Transverse colon (tissue), 4 donors: Measurements from ENCODE around the gene HYCC2. TPM values are rescaled to one million over a fixed set of nuclear protein-coding genes. Genes with fewer than 3 reads are reported as not detected.

Experiments used
- DNase-seq: peaks from one replicate; pipeline ENCODE4 v3.0.0-alpha.2; 2019
- H3K27ac ChIP-seq, 4 donors: fragments of 200-600 bp; sonication (generic); 2 replicates each; pipeline ENCODE4 v1.5.1; 2016 to 2018; ENCODE audit warnings: inconsistent platforms in 4 of 4
- H3K27me3 ChIP-seq: fragments of 200-600 bp; sonication (generic); 2 replicates; pipeline ENCODE4 v1.5.1; 2017; ENCODE audit warnings: inconsistent platforms
- H3K36me3 ChIP-seq, 4 donors: fragments of 200-600 bp; sonication (generic); 2 replicates each; pipeline ENCODE4 v1.5.1; 2017 to 2019; ENCODE audit warnings: inconsistent platforms in 4 of 4
- H3K4me1 ChIP-seq, 4 donors: fragments of 200-600 bp; sonication (generic); 2 replicates each; pipeline ENCODE4 v1.5.1; 2017 to 2020; ENCODE audit warnings: inconsistent platforms in 4 of 4
- H3K4me3 ChIP-seq, 4 donors: fragments of 200-600 bp; sonication (generic); 1 replicate in 1 of 4; 2 replicates in 3 of 4; pipeline versions ENCODE4 v1.5.1 to v1.6.1; 2017 to 2019; ENCODE audit warnings: inconsistent platforms in 4 of 4
- H3K9me3 ChIP-seq, 2 donors: fragments of 200-600 bp; sonication (generic); 2 replicates each; pipeline ENCODE4 v1.5.1; 2017 to 2019; ENCODE audit warnings: inconsistent platforms in 2 of 2
- EP300 ChIP-seq: sonication (generic); formaldehyde crosslinking; IDR thresholded peaks from one replicate; pipeline ENCODE4 v1.6.1; 2017; ENCODE audit warnings: antibody characterized with exemption, low read depth
- POLR2A ChIP-seq: fragments of 450-650 bp; IDR thresholded peaks from one replicate; pipeline ENCODE4 v1.6.1; 2016; ENCODE audit warnings: antibody characterized with exemption, mild to moderate bottlenecking, moderate library complexity
- POLR2AphosphoS5 ChIP-seq, 3 donors: sonication (generic); formaldehyde crosslinking; IDR thresholded peaks; one replicate each; pipeline ENCODE4 v1.6.1; 2016; ENCODE audit warnings: antibody characterized with exemption in 3 of 3
- WGBS, 2 donors: methylation state at CpG; one replicate each; pipeline ENCODE4 v1.1.5; 2018; ENCODE audit warnings: low coverage in 1 of 2; 5-methylcytosine and 5-hydroxymethylcytosine counted together
- in situ Hi-C, 4 donors: fragments of 200-750 bp; cut with MboI; loops; one replicate each; pipeline versions ENCODE4 v1.15.0 to v1.15.1; 2017; ENCODE audit warnings: low sequenced_read_pairs in 3 of 4, low pct_ligation_motif_present in 1 of 4, low pct_unique_long_range_greater_than_20kb in 1 of 4
- intact Hi-C: fragments of 100-400 bp; cut with DNase I; formaldehyde crosslinking; loops from one replicate; pipeline ENCODE4 v1.15.1; 2023; ENCODE audit warnings: low total_unique reads
- total RNA-seq, 4 donors: library from RNA; depleted of rRNA; stranded (reverse); fragments of >200 nt; gene quantifications; one replicate each; pipeline ENCODE4 v1.1.0, GENCODE V29; 2016
- TF ChIP-seq, protein P1 (sequence below), 5 experiments: fragments of 200-600 bp in 3 of 5; fragments of 450-650 bp in 2 of 5; sonication (generic) in 3 of 5; IDR thresholded peaks; 1 replicate in 2 of 5; 2 replicates in 3 of 5; pipeline ENCODE4 v1.5.1; 2016 to 2017; ENCODE audit warnings: antibody characterized with exemption in 5 of 5, inconsistent platforms in 3 of 5, mild to moderate bottlenecking in 2 of 5, moderate library complexity in 1 of 5

Gene HYCC2
- total RNA-seq, 4 donors from 2014 or later = 23.9 to 104 (median 35.8) TPM

DNA sequence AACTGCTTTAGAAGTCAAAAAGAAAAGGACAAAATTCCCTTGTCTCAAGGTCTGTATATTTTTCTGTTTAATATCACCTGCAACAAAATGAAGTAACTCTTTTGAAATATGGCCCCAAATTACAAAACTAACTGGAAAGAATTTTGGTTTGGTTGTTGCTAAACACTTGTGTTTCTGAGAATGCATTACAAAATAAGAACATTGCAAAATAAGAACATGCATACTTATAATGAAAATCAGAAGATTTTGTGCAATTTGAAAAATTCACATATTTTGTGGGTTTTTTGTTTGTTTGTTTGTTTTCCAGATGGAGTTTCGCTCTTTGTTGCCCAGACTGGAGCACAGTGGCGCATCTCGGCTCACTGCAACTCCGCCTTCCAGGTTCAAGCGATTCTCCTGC lies 22.1 kb upstream of the HYCC2 start:
- H3K4me3 ChIP-seq = no peak overlapping the region
- TF ChIP-seq POLR2AphosphoS5 (IDR thresholded peaks at IDR 0.05) (peak in 1 of 3 donors; percentile 16), POLR2A (no peak), EP300 (no peak)
- TF ChIP-seq, protein P1, sequence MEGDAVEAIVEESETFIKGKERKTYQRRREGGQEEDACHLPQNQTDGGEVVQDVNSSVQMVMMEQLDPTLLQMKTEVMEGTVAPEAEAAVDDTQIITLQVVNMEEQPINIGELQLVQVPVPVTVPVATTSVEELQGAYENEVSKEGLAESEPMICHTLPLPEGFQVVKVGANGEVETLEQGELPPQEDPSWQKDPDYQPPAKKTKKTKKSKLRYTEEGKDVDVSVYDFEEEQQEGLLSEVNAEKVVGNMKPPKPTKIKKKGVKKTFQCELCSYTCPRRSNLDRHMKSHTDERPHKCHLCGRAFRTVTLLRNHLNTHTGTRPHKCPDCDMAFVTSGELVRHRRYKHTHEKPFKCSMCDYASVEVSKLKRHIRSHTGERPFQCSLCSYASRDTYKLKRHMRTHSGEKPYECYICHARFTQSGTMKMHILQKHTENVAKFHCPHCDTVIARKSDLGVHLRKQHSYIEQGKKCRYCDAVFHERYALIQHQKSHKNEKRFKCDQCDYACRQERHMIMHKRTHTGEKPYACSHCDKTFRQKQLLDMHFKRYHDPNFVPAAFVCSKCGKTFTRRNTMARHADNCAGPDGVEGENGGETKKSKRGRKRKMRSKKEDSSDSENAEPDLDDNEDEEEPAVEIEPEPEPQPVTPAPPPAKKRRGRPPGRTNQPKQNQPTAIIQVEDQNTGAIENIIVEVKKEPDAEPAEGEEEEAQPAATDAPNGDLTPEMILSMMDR (IDR thresholded peaks at IDR 0.05) = no peak
- H3K4me1 ChIP-seq = no peaks in the 10 kb centered on the region
- no peak overlapping the region for H3K27ac ChIP-seq
- intact Hi-C loops (no loop called here), in situ Hi-C loops (no loop called here)
- peaks cover 0 to 2% (median 0%) of the 10 kb centered on the region in 4 donors for H3K36me3 ChIP-seq
- DNase-seq = no peak
- no peaks in the 10 kb centered on the region for H3K27me3 ChIP-seq
- no peaks in the 10 kb centered on the region for H3K9me3 ChIP-seq
- WGBS, 2 donors = 91 to 100% methylated on average over 4 to 5 of the region's 5 CpGs

DNA sequence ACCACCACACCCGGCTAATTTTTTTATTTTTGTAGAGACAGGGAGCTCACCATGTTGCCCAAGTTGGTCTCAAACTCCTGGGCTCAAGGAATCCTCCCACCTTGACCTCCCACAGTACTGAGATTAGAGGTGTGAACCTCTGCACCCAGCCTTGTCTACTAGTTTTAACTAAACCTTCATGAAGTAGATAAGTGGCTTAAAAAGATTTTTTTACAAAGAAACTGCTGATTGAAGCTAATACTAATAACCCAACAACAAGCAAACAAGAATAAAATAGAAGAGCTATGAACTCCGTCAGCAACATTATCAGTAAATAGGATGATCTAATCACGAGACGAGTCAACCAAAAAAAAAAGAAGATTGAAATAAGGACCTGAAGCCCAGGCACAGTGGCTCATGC lies 19.1 kb upstream of the HYCC2 start:
- TF ChIP-seq EP300 (no peak), POLR2A (no peak), POLR2AphosphoS5 (IDR thresholded peaks at IDR 0.05) (no peak)
- TF ChIP-seq, protein P1 (IDR thresholded peaks at IDR 0.05) = no peak
- no peak for DNase-seq
- no peaks in the 10 kb centered on the region for H3K4me1 ChIP-seq
- intact Hi-C loops (no loop called here), in situ Hi-C loops (no loop called here)
- H3K27ac ChIP-seq = no peak overlapping the region
- H3K9me3 ChIP-seq = no peaks in the 10 kb centered on the region
- no peaks in the 10 kb centered on the region for H3K27me3 ChIP-seq
- 79 to 86% methylated on average over 2 to 4 of the region's 4 CpGs for WGBS, 2 donors
- no peak overlapping the region for H3K4me3 ChIP-seq
- H3K36me3 ChIP-seq = peaks cover 0 to 25% (median 4%) of the 10 kb centered on the region in 4 donors

DNA sequence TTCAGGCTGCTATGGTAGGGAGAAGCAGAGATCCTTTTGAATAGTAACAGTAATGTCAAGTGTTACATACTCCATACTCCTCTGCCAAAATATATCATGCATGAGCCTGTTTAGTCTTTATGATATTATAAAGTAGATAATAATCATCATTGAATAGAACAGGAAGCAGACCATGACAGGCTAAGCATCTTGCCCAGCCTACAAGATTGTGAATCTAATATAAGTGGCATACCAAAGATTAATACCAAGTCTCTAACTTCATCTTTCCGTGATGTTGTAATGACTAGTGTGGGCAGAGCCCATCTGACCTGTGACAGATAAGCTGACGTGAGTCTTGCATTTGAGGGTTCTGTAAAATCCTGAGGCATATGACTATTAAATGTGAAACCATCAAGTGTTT lies 13.4 kb upstream of the HYCC2 start:
- Histone ChIP-seq H3K9me3 (no peaks in the 10 kb centered on the region), H3K4me1 (peaks cover 0 to 5% (median 0%) of the 10 kb centered on the region in 4 donors), H3K4me3 (no peak overlapping the region), H3K27ac (no peak overlapping the region), H3K27me3 (no peaks in the 10 kb centered on the region), H3K36me3 (peaks cover 0 to 45% (median 6%) of the 10 kb centered on the region in 4 donors)
- in situ Hi-C loops = no loop called here
- no peak for DNase-seq
- TF ChIP-seq, protein P1 (IDR thresholded peaks at IDR 0.05) = no peak
- TF ChIP-seq EP300 = no peak
- TF ChIP-seq POLR2AphosphoS5 (IDR thresholded peaks at IDR 0.05) = no peak
- no peak for TF ChIP-seq POLR2A
- intact Hi-C loops = no loop called here
- 72 to 91% methylated on average over 2 of the region's 2 CpGs for WGBS, 2 donors

DNA sequence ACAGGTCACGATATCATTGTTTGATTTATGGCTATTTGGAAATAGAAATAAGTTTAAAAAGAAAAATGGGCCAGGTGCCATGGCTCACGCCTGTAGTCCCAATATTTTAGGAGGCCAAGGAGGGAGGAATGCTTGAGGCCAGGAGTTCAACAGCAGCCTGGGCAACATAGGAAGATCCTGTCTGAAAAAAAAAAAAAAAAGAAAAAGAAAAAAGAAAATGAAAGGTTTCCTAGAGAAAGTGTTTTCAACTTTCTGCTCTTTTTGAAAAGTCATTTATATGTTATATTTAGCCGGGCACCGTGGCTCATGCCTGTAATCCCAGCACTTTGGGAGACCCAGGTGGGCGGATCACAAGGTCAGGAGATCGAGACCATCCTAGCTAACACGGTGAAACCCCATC lies 3.5 kb upstream of the HYCC2 start:
- WGBS, 2 donors = 85 to 87% methylated on average over 7 of the region's 7 CpGs

More for the DNA sequence above, 3.5 kb upstream of the HYCC2 start:
- Histone ChIP-seq H3K27me3 (no peaks in the 10 kb centered on the region), H3K9me3 (no peaks in the 10 kb centered on the region), H3K4me3 (no peak overlapping the region), H3K36me3 (peaks cover 0 to 13% (median 4%) of the 10 kb centered on the region in 4 donors), H3K27ac (no peak overlapping the region), H3K4me1 (peaks cover 14 to 25% (median 21%) of the 10 kb centered on the region in 4 donors)
- TF ChIP-seq POLR2A (no peak), EP300 (no peak), POLR2AphosphoS5 (IDR thresholded peaks at IDR 0.05) (no peak)
- TF ChIP-seq, protein P1 (IDR thresholded peaks at IDR 0.05) = no peak
- DNase-seq = no peak
- in situ Hi-C loops (loop anchor here (10.0 to 25.0 kb wide), 4 partner anchors 100 to 170 kb away; partner anchors contain the start of gene ORC2 (in 2 of the 4)), intact Hi-C loops (no loop called here)
